Panc1 (cell line): Measurements from ENCODE around the gene DBH. TPM values are rescaled to one million over a fixed set of nuclear protein-coding genes. Genes with fewer than 3 reads are reported as not detected.

ENCODE experiments used
- ATAC-seq: fragments of 200-7000 bp; cut with Tn5 transposase; 2 replicates; pipeline ENCODE4 v1.9.1; 2020; ENCODE audit warnings: mild to moderate bottlenecking, moderate library complexity
- BruUV-seq: library from RNA; stranded (reverse); fragments of 400-500 nt; replicated peaks from 2 replicates; lab custom pipeline; 2021; lab: Mats Ljungman, UMichigan
- CTCF ChIA-PET: fragments of 300-600 bp; sonication (Branson Sonifier 250); formaldehyde crosslinking; loops from one replicate; lab custom pipeline; 2022; ENCODE audit warnings: antibody characterized with exemption; lab: Charles Lee
- POLR2A ChIA-PET: fragments of 300-600 bp; sonication (Branson Sonifier 250); formaldehyde crosslinking; loops from one replicate; lab custom pipeline; 2022; ENCODE audit warnings: antibody characterized with exemption; lab: Charles Lee
- DNase-seq: peaks from one replicate; pipeline ENCODE4 v3.0.0-alpha.2; 2010; ENCODE audit warnings: low read depth, low spot score
- H3K27ac ChIP-seq: 2 replicates; pipeline ENCODE4 v1.5.1; 2011; ENCODE audit warnings: mild to moderate bottlenecking, low read length, inconsistent platforms
- H3K27me3 ChIP-seq: fragments of 200-500 bp; sonication (Bioruptor generic); 2 replicates; pipeline ENCODE4 v1.6.0; 2014; ENCODE audit warnings: low read length, inconsistent platforms; ENCODE audit not compliant: control insufficient read depth, insufficient read depth
- H3K36me3 ChIP-seq: fragments of 200-500 bp; sonication (Bioruptor generic); 2 replicates; pipeline ENCODE4 v1.5.1; 2014; ENCODE audit warnings: inconsistent platforms, mild to moderate bottlenecking, low read length, moderate library complexity; ENCODE audit not compliant: control insufficient read depth, insufficient read depth
- H3K4me1 ChIP-seq: 2 replicates; pipeline ENCODE4 v1.5.1; 2011; ENCODE audit warnings: inconsistent platforms, mild to moderate bottlenecking, low read length, moderate library complexity; ENCODE audit not compliant: control insufficient read depth, insufficient read depth
- H3K4me3 ChIP-seq, 2 experiments: 2 replicates each; pipeline ENCODE4 v1.5.1; 2011 to 2012; ENCODE audit warnings: low read depth in 2 of 2, low read length in 2 of 2, mild to moderate bottlenecking in 2 of 2, inconsistent platforms in 1 of 2, moderate library complexity in 1 of 2
- H3K9me3 ChIP-seq: fragments of 200-500 bp; sonication (Bioruptor generic); 2 replicates; pipeline ENCODE4 v1.5.1; 2014; ENCODE audit warnings: low read depth, mild to moderate bottlenecking, inconsistent platforms, low read length, moderate library complexity; ENCODE audit not compliant: control insufficient read depth, insufficient read depth
- CTCF ChIP-seq: fragments of 450-650 bp; IDR thresholded peaks from 2 replicates; pipeline ENCODE4 v1.5.1; 2017; ENCODE audit warnings: mild to moderate bottlenecking
- POLR2AphosphoS5 ChIP-seq: IDR thresholded peaks from 2 replicates; pipeline ENCODE4 v1.6.1; 2012; ENCODE audit warnings: mild to moderate bottlenecking, low read depth, low read length, moderate library complexity
- REST ChIP-seq, 2 experiments: IDR thresholded peaks; 2 replicates each; pipeline ENCODE4 v1.6.1; 2011 to 2012; ENCODE audit warnings: low read depth in 2 of 2, control low read depth in 1 of 2, low read length in 1 of 2, mild to moderate bottlenecking in 1 of 2, moderate library complexity in 1 of 2; ENCODE audit not compliant: insufficient read depth in 1 of 2
- SIN3A ChIP-seq: IDR thresholded peaks from 2 replicates; pipeline ENCODE4 v1.6.1; 2012; ENCODE audit warnings: low read depth, mild to moderate bottlenecking, low read length, moderate library complexity, borderline replicate concordance; ENCODE audit not compliant: insufficient read depth
- TCF7L2 ChIP-seq: IDR thresholded peaks from 2 replicates; pipeline ENCODE4 v1.6.1; 2011; ENCODE audit warnings: mild to moderate bottlenecking, low read depth, low read length, inconsistent platforms
- in situ Hi-C: cut with HindIII; loops from 2 replicates; pipeline ENCODE4 v1.10.0; 2016; ENCODE audit warnings: low sequenced_read_pairs, low pct_unique_long_range_greater_than_20kb
- intact Hi-C: fragments of 100-400 bp; cut with micrococcal nuclease; formaldehyde crosslinking; loops from one replicate; pipeline ENCODE4 v1.10.0; 2022; ENCODE audit not compliant: unreplicated experiment
- total RNA-seq: library from RNA; stranded (reverse); gene quantifications from one replicate; pipeline ENCODE4 v1.2.1, GENCODE V29; 2021; ENCODE audit not compliant: unreplicated experiment

Gene DBH
- total RNA-seq, 1 experiment from 2014 or later: not detected

- DNase-seq (no peak), ATAC-seq (no peak)
- in situ Hi-C loops: no loop called here
- Histone ChIP-seq H3K27ac (no peak overlapping the region), H3K9me3 (no peaks in the 10 kb centered on the region), H3K27me3 (0 out of 2 replicates have a peak, but pooled peaks cover 2% of the 10 kb centered on the region), H3K36me3 (no peaks in the 10 kb centered on the region), H3K4me1 (no peaks in the 10 kb centered on the region), H3K4me3 (no peak overlapping the region)
- intact Hi-C loops: no loop called here
- TF ChIP-seq SIN3A (no peak), CTCF (no peak), POLR2AphosphoS5 (no peak), REST (IDR thresholded peaks at IDR 0.05; ENCODE audit: insufficient read depth in 1 of 2, low read depth in 2 of 2, low read length in 1 of 2) (no peak), TCF7L2 (no peak)
- no TSS peak for BruUV-seq
- CTCF ChIA-PET: no interaction called here
- POLR2A ChIA-PET: no interaction called here
Measured at GRCh38 chr9:133701321-133701980, 65.3 kb downstream of the DBH start.

- Histone ChIP-seq H3K9me3 (no peaks in the 10 kb centered on the region), H3K4me1 (no peaks in the 10 kb centered on the region), H3K27ac (no peak overlapping the region), H3K4me3 (no peak overlapping the region), H3K36me3 (no peaks in the 10 kb centered on the region), H3K27me3 (0 out of 2 replicates have a peak, but pooled peaks cover 2% of the 10 kb centered on the region)
- no TSS peak for BruUV-seq
- POLR2A ChIA-PET: no interaction called here
- DNase-seq: no peak
- CTCF ChIA-PET: no interaction called here
- TF ChIP-seq POLR2AphosphoS5: no peak
- no peak for TF ChIP-seq TCF7L2
- no peak for TF ChIP-seq CTCF
- no peak for TF ChIP-seq SIN3A
- no peak for TF ChIP-seq REST (IDR thresholded peaks at IDR 0.05; ENCODE audit: insufficient read depth in 1 of 2, low read depth in 2 of 2, low read length in 1 of 2)
- ATAC-seq: no peak
- in situ Hi-C loops: no loop called here
- intact Hi-C loops: no loop called here
Measured at GRCh38 chr9:133701981-133702797, 66.0 kb downstream of the DBH start.
